ENCODE data around the gene PSD. TPM values are rescaled to one million over a fixed set of nuclear protein-coding genes. Genes with fewer than 3 reads are reported as not detected.

Gene PSD
- total and polyA plus RNA-seq, 9 of the 15 experiments (the other 6 are each of a cell fraction or from before 2014, with no cell fraction given) = 0.11 to 1.7 (median 0.54) TPM; not detected in 2

GRCh38 chr10:102420714-102421506 is 2.3 kb upstream of the PSD start, which contains the start of gene FBXL15 (continued):
- TF ChIP-seq VEZF1 (CRISPR knock-in tag; IDR thresholded peaks at IDR 0.05) = peak; percentile 64
- no peak for TF ChIP-seq ARHGAP35 (IDR thresholded peaks at IDR 0.05; ENCODE audit: partially characterized antibody)
- TF ChIP-seq BCLAF1 (IDR thresholded peaks at IDR 0.05; ENCODE audit: borderline replicate concordance in 1 of 2, control insufficient read depth in 1 of 2, low read depth in 2 of 2, low read length in 1 of 2) = peak in 1 of 2 experiments; percentile 79; a peak in 1 of 4 replicates
- no peak for TF ChIP-seq ZC3H11A (IDR thresholded peaks at IDR 0.05; ENCODE audit: low read depth, low read length)
- 0 out of 2 replicates have a peak, but pooled peaks have one; percentile 11 for TF ChIP-seq EGR1 (conservative IDR thresholded peaks at IDR 0.05)
- TF ChIP-seq ZNF551 (CRISPR knock-in tag; IDR thresholded peaks at IDR 0.05) = no peak
- TF ChIP-seq CXXC5 (CRISPR knock-in tag; IDR thresholded peaks at IDR 0.05) = peak; percentile 59; the same call in 1 of the 2 replicates
- TF ChIP-seq NR2C2 (CRISPR knock-in tag; IDR thresholded peaks at IDR 0.05) = no peak
- TF ChIP-seq NR2C2 (tag; IDR thresholded peaks at IDR 0.05) = peak; percentile 78; the same call in 1 of the 2 replicates
- peak; percentile 69; the same call in 1 of the 2 replicates for TF ChIP-seq PHF21A (IDR thresholded peaks at IDR 0.05; ENCODE audit: borderline replicate concordance, low read depth)
- peak in 1 of 2 experiments; percentile 23; a peak in 2 of 4 replicates for TF ChIP-seq SIX5 (IDR thresholded peaks at IDR 0.05; ENCODE audit: borderline replicate concordance in 1 of 2, insufficient read depth in 1 of 2, low read depth in 1 of 2, low read length in 2 of 2)
- no peak for TF ChIP-seq RBM25 (IDR thresholded peaks at IDR 0.05; ENCODE audit: low read depth, low read length, severe bottlenecking)
- no peak for TF ChIP-seq ZNF316 (IDR thresholded peaks at IDR 0.05)
- no peak; the same call in 1 of the 2 replicates for TF ChIP-seq NFIC (IDR thresholded peaks at IDR 0.05)
- peak; percentile 47 for TF ChIP-seq ESRRA (IDR thresholded peaks at IDR 0.05; ENCODE audit: borderline replicate concordance, low read depth)
- TF ChIP-seq ZSCAN29 (IDR thresholded peaks at IDR 0.05) = peak; percentile 46; the same call in 1 of the 2 replicates
- peak; percentile 34; the same call in 1 of the 2 replicates for TF ChIP-seq RBFOX2 (IDR thresholded peaks at IDR 0.05; ENCODE audit: low read depth, low read length)
- no peak for TF ChIP-seq CBX5 (IDR thresholded peaks at IDR 0.05; ENCODE audit: borderline replicate concordance, low read depth)
- peak in 2 of 3 experiments; percentile 56 to 65 for TF ChIP-seq YY1 (IDR thresholded peaks at IDR 0.05; ENCODE audit: borderline replicate concordance in 1 of 3, control insufficient read depth in 1 of 3, extremely low read depth in 1 of 3, insufficient read depth in 3 of 3, insufficient read length in 1 of 3, insufficient replicate concordance in 2 of 3, low read depth in 1 of 3, low read length in 2 of 3)
- no peak for TF ChIP-seq U2AF1 (optimal IDR thresholded peaks at IDR 0.05; ENCODE audit: low read depth, low read length)
- TF ChIP-seq HCFC1 (IDR thresholded peaks at IDR 0.05; ENCODE audit: low read depth, low read length) = peak; percentile 73
- TF ChIP-seq ADNP (tag; IDR thresholded peaks at IDR 0.05) = no peak
- no peak for TF ChIP-seq ILF3 (IDR thresholded peaks at IDR 0.05; ENCODE audit: borderline replicate concordance)
- no peak for TF ChIP-seq BRD4 (IDR thresholded peaks at IDR 0.05)
